KMS-11 (cell line): ENCODE measurements around the gene CFAP300.
A peak's percentile ranks its signal among the peaks of the same experiment; 100 is the strongest.

Source experiments
- H2AFZ ChIP-seq: fragments of 200-600 bp; sonication (generic); 2 replicates; pipeline ENCODE4 v1.6.1; 2016; ENCODE audit warnings: antibody characterized with exemption, mixed run types, low read depth
- H3K27ac ChIP-seq: fragments of 200-600 bp; sonication (generic); 2 replicates; pipeline ENCODE4 v1.6.1; 2016; ENCODE audit warnings: mild to moderate bottlenecking, mixed run types
- H3K27me3 ChIP-seq: fragments of 200-600 bp; sonication (generic); 2 replicates; pipeline ENCODE4 v1.6.1; 2017; ENCODE audit warnings: mild to moderate bottlenecking, low read depth, mixed run types, moderate library complexity; ENCODE audit not compliant: insufficient read depth
- H3K36me3 ChIP-seq: fragments of 200-600 bp; sonication (generic); 2 replicates; pipeline ENCODE4 v1.6.1; 2017; ENCODE audit warnings: mild to moderate bottlenecking, mixed run types; ENCODE audit not compliant: insufficient read depth
- H3K4me1 ChIP-seq: fragments of 200-600 bp; sonication (generic); 2 replicates; pipeline ENCODE4 v1.6.1; 2016; ENCODE audit warnings: mild to moderate bottlenecking, low read depth, mixed run types; ENCODE audit not compliant: poor library complexity, severe bottlenecking
- H3K4me2 ChIP-seq: fragments of 200-600 bp; sonication (generic); 2 replicates; pipeline ENCODE4 v1.7.0; 2016; ENCODE audit warnings: mild to moderate bottlenecking, mixed run types
- H3K4me3 ChIP-seq: fragments of 200-600 bp; sonication (generic); IDR thresholded peaks from 2 replicates; pipeline ENCODE4 v1.6.1; 2017; ENCODE audit warnings: low read depth, low read length, mixed read lengths; ENCODE audit not compliant: insufficient read depth
- H3K79me2 ChIP-seq: fragments of 200-600 bp; sonication (generic); 2 replicates; pipeline ENCODE4 v1.6.1; 2016; ENCODE audit warnings: low read depth, mixed run types; ENCODE audit not compliant: insufficient read depth
- H3K9ac ChIP-seq: fragments of 200-600 bp; sonication (generic); 2 replicates; pipeline ENCODE4 v1.6.1; 2016; ENCODE audit warnings: mild to moderate bottlenecking, mixed run types
- H4K20me1 ChIP-seq: fragments of 200-600 bp; sonication (generic); 2 replicates; pipeline ENCODE4 v1.6.1; 2016; ENCODE audit warnings: mild to moderate bottlenecking, mixed run types; ENCODE audit not compliant: insufficient read depth
- TF ChIP-seq, protein P1 (sequence below): fragments of 200-600 bp; sonication (generic); conservative IDR thresholded peaks from 2 replicates; pipeline ENCODE4 v1.6.1; 2017; ENCODE audit warnings: low read depth, mild to moderate bottlenecking, antibody characterized with exemption, low read length, moderate library complexity, mixed read lengths

The CFAP300 gene

DNA sequence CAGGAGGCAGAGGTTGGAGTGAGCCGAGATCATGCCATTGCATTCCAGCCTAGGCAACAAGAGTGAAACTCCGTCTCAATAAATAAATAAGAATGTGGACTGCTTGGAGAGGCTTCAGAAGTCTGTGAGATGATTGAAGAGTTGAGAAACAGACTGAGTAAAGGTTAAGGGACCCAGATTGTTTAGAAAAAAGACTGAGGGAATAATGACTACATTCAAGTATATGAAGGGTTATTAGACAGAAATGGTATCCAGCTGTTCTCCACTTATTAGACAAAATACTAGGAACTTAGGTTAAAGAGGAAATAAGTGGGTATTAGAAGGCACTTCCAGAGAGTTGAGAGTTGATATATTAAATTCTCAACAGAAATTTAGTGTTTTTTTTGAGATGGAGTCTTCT, 52.5 kb downstream of the CFAP300 start:
- no peak overlapping the region for H3K4me2 ChIP-seq

DNA sequence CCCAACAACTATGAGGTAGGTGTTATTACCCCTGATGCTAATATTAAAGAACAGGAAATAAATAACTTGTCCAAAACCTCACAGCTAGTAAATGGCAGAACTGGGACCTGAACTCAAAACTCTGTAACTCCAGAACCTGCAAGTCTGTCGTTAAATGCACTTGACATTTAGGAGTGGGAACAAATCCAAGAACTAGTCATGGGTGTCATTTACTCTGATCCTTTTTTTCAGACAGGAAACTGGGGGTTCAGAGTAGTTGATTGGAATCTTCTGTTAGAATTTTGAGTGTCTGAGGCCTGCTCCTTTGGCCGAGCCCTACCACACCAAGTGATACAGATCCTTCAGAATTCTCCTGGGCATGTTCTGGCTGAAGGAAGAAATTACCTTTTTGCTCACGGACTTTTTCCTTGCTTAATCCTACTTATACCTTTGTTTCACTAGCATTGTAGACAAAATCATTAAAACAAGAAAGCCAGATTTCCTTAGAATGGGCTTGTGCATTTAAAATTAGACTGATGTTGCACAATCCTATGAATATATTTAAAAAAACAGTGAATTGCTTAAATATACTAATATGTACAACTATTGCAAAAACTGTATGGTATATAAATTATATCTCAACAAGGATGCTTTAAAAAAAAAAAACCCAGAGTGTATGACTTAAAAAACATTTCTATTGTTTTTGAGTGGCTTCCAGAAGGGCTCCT, 61.6 kb downstream of the CFAP300 start:
- Histone ChIP-seq H4K20me1 (no peaks in the 10 kb centered on the region), H3K27me3 (no peaks in the 10 kb centered on the region), H3K79me2 (no peaks in the 10 kb centered on the region), H2AFZ (peak overlapping the region; percentile 92; the same call in 1 of the 2 replicates), H3K36me3 (no peaks in the 10 kb centered on the region), H3K27ac (no peak overlapping the region), H3K4me3 (no peak overlapping the region), H3K4me1 (no peaks in the 10 kb centered on the region), H3K9ac (no peak overlapping the region), H3K4me2 (peak overlapping the region; percentile 67; the same call in 1 of the 2 replicates)
- TF ChIP-seq, protein P1, sequence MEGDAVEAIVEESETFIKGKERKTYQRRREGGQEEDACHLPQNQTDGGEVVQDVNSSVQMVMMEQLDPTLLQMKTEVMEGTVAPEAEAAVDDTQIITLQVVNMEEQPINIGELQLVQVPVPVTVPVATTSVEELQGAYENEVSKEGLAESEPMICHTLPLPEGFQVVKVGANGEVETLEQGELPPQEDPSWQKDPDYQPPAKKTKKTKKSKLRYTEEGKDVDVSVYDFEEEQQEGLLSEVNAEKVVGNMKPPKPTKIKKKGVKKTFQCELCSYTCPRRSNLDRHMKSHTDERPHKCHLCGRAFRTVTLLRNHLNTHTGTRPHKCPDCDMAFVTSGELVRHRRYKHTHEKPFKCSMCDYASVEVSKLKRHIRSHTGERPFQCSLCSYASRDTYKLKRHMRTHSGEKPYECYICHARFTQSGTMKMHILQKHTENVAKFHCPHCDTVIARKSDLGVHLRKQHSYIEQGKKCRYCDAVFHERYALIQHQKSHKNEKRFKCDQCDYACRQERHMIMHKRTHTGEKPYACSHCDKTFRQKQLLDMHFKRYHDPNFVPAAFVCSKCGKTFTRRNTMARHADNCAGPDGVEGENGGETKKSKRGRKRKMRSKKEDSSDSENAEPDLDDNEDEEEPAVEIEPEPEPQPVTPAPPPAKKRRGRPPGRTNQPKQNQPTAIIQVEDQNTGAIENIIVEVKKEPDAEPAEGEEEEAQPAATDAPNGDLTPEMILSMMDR = no peak

More for the DNA sequence above, 52.5 kb downstream of the CFAP300 start:
- H3K27me3 ChIP-seq = no peaks in the 10 kb centered on the region
- no peaks in the 10 kb centered on the region for H4K20me1 ChIP-seq
- no peak overlapping the region for H2AFZ ChIP-seq
- H3K4me3 ChIP-seq = no peak overlapping the region
- TF ChIP-seq, protein P1 = no peak
- no peaks in the 10 kb centered on the region for H3K79me2 ChIP-seq
- no peak overlapping the region for H3K9ac ChIP-seq
- no peaks in the 10 kb centered on the region for H3K36me3 ChIP-seq
- H3K4me1 ChIP-seq = no peaks in the 10 kb centered on the region
- no peak overlapping the region for H3K27ac ChIP-seq

DNA sequence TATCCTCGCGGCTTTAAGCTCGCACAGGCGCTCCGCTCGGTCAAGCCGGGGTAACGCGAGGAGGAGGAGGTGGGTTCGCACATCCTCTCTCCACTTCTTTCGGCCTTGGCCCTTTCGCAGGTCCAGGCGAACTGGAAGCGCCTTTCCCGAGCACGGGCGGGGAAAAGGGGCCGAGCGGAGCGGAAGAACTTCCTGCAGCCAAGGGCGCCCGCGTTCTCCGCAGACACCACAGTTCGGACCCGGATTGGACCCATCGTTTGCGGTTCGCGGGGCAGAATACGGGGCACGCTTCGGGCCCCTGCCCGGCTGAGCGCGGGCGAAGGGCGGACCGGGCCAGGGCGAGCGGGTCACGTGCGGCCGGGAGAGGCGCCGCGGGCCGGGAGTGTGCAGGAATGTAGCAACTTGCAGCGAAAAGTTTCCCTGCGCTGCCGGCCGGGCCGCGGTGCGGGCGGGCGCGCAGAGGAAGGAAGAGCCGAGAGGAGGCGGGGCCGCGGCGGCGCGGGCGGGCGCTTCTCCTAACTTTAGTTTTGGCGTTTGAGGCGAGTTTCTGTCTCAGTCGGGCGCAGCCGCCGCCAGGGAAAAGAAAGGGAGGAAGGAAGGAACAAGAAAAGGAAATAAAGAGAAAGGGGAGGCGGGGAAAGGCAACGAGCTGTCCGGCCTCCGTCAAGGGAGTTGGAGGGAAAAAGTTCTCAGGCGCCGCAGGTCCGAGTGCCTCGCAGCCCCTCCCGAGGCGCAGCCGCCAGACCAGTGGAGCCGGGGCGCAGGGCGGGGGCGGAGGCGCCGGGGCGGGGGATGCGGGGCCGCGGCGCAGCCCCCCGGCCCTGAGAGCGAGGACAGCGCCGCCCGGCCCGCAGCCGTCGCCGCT, 62.9 kb downstream of the CFAP300 start, which contains the start of gene YAP1:
Gene YAP1 (plus strand): TSS at position 552 of the 865 bp plus-strand sequence. CDS start 402 bp downstream, outside the sequence.
- Histone ChIP-seq H3K36me3 (no peaks in the 10 kb centered on the region), H3K9ac (peak within 1 kb of the TSS; percentile 50; the same call in 1 of the 2 replicates), H3K4me2 (peak within 1 kb of the TSS; percentile 67), H3K4me3 (no peak within 1 kb of the TSS), H3K4me1 (no peaks in the 10 kb centered on the region), H2AFZ (peak within 1 kb of the TSS; percentile 92), H3K79me2 (no peaks in the 10 kb centered on the region), H3K27ac (no peak within 1 kb of the TSS), H4K20me1 (no peaks in the 10 kb centered on the region), H3K27me3 (no peaks in the 10 kb centered on the region)
- TF ChIP-seq, protein P1 = no peak

DNA sequence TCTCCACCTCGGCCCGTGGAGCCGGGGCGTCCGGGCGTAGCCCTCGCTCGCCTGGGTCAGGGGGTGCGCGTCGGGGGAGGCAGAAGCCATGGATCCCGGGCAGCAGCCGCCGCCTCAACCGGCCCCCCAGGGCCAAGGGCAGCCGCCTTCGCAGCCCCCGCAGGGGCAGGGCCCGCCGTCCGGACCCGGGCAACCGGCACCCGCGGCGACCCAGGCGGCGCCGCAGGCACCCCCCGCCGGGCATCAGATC, 63.4 kb downstream of the CFAP300 start:
- H2AFZ ChIP-seq = peak overlapping the region; percentile 92
- H3K4me2 ChIP-seq = no peak overlapping the region
- no peaks in the 10 kb centered on the region for H3K79me2 ChIP-seq
- TF ChIP-seq, protein P1 = no peak
- no peak overlapping the region for H3K4me3 ChIP-seq
- no peaks in the 10 kb centered on the region for H4K20me1 ChIP-seq
- no peaks in the 10 kb centered on the region for H3K27me3 ChIP-seq
- H3K9ac ChIP-seq = peak overlapping the region; percentile 50; the same call in 1 of the 2 replicates
- no peak overlapping the region for H3K27ac ChIP-seq
- H3K36me3 ChIP-seq = no peaks in the 10 kb centered on the region
- no peaks in the 10 kb centered on the region for H3K4me1 ChIP-seq
